ENCODE results near the gene LRP2. TPM values are rescaled to one million over a fixed set of nuclear protein-coding genes. Genes with fewer than 3 reads are reported as not detected.

The LRP2 gene
- total and polyA plus RNA-seq, 2 of the 4 experiments (the other 2 are of a cell fraction): not detected

GRCh38 chr2:169391236-169391635 lies 28.9 kb upstream of the LRP2 start:
- Histone ChIP-seq H3K4ac (ENCODE audit: low read depth, low read length) (no peak overlapping the region), H2BK20ac (ENCODE audit: low read depth, low read length) (no peak overlapping the region), H2AK5ac (ENCODE audit: low read depth, low read length) (no peak overlapping the region), H3K9me3 (ENCODE audit: control insufficient read depth, insufficient read depth, low read length) (no peaks in the 10 kb centered on the region), H3K4me2 (ENCODE audit: low read depth, low read length) (no peak overlapping the region), H2BK5ac (ENCODE audit: low read depth, low read length, poor library complexity, severe bottlenecking) (no peak overlapping the region), H2BK15ac (ENCODE audit: low read depth, low read length) (no peak overlapping the region), H3K14ac (replicated peaks; ENCODE audit: low read depth, low read length) (no peak overlapping the region), H2AK9ac (replicated peaks; ENCODE audit: low read depth, low read length, poor library complexity) (no peak overlapping the region), H3K9me1 (ENCODE audit: insufficient read depth, low read length) (no peaks in the 10 kb centered on the region), H3K4me3 (ENCODE audit: insufficient read depth, low read depth, low read length) (no peak overlapping the region), H4K91ac (ENCODE audit: insufficient read depth, low read depth, low read length) (no peak overlapping the region), H4K5ac (ENCODE audit: low read depth, low read length) (no peak overlapping the region), H2AFZ (replicated peaks; ENCODE audit: low read length, poor library complexity) (no peak overlapping the region), H3K9ac (ENCODE audit: low read depth, low read length) (no peak overlapping the region), H2BK120ac (ENCODE audit: low read depth, low read length) (no peak overlapping the region), H4K8ac (ENCODE audit: low read depth in 2 of 2, low read length in 2 of 2) (no peak overlapping the region), H3K4me1 (ENCODE audit: control insufficient read depth, insufficient read depth, low read length) (no peaks in the 10 kb centered on the region), H3K23ac (ENCODE audit: low read depth, low read length) (no peak overlapping the region), H3K79me1 (ENCODE audit: low read depth in 1 of 2, low read length in 2 of 2) (no peaks in the 10 kb centered on the region), H3K27ac (ENCODE audit: insufficient read depth, low read length) (no peak overlapping the region), H3K27me3 (ENCODE audit: control insufficient read depth, insufficient read depth, low read length) (peaks cover 2% of the 10 kb centered on the region; the same call in 1 of the 2 replicates), H3K56ac (ENCODE audit: extremely low read depth, insufficient read depth, low read length) (no peak overlapping the region), H3K18ac (ENCODE audit: low read depth, low read length) (no peak overlapping the region), H3K36me3 (ENCODE audit: control insufficient read depth, insufficient read depth, low read length) (no peaks in the 10 kb centered on the region), H4K20me1 (ENCODE audit: insufficient read depth, low read length) (no peaks in the 10 kb centered on the region)
- TF ChIP-seq CEBPB (IDR thresholded peaks at IDR 0.05; ENCODE audit: low read depth, low read length) (no peak), POLR2A (IDR thresholded peaks at IDR 0.05; ENCODE audit: low read depth, low read length) (no peak), CTCF (conservative IDR thresholded peaks at IDR 0.05; ENCODE audit: low read depth, low read length) (no peak), MAZ (IDR thresholded peaks at IDR 0.05; ENCODE audit: borderline replicate concordance, low read depth, low read length) (no peak), RAD21 (IDR thresholded peaks at IDR 0.05; ENCODE audit: low read length) (no peak), MAFK (IDR thresholded peaks at IDR 0.05; ENCODE audit: low read depth, low read length) (no peak), SMC3 (IDR thresholded peaks at IDR 0.05; ENCODE audit: low read depth, low read length) (no peak), ELK1 (IDR thresholded peaks at IDR 0.05; ENCODE audit: borderline replicate concordance, low read depth, low read length) (no peak)
- no peak for ATAC-seq (ENCODE audit: low read depth)
- BruUV-seq (replicated peaks): no TSS peak
- DNase-seq: no peak
- ChIA-PET CTCF (no interaction called here), POLR2A (ENCODE audit: unreplicated experiment) (no interaction called here)
- dilution Hi-C loops (cut with HindIII; ENCODE audit: low sequenced_read_pairs, unreplicated experiment) (no loop called here), intact Hi-C loops (cut with micrococcal nuclease) (no loop called here), in situ Hi-C loops (cut with MboI; ENCODE audit: low sequenced_read_pairs) (no loop called here)
- WGBS, 2 experiments (ENCODE audit: extremely low coverage in 2 of 2, insufficient read length in 1 of 2): no CpG with 5 or more reads among the region's 1 CpG
